GM19395 (cell line): ENCODE data around the gene YIPF5.

ENCODE experiments used
- ATAC-seq: cut with Tn5 transposase; IDR thresholded peaks from one replicate; pipeline ENCODE4 v1.9.1; 2021; ENCODE audit warnings: mild to moderate bottlenecking, moderate library complexity; ENCODE audit not compliant: unreplicated experiment

Gene YIPF5

DNA sequence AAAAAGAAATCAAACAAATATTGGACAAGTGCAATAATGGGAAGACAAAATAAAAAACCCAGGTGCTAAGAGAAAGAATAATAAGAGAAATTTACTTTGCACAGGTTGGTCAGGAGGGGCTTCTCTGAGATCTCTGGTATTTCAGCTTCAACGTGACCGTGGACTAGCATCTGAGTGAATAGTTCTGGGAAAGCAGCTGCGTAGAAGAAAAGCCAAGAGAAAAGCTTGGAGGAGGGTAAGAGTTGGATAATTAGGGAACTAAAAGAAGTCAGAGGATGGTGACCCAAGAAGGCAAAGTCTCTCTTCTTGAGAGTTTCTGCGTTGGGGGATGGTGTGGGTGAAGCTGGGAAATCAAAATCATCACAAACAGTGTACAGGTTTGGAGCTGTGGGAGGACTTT lies 41.6 kb downstream of the YIPF5 start:
- no peak for ATAC-seq

DNA sequence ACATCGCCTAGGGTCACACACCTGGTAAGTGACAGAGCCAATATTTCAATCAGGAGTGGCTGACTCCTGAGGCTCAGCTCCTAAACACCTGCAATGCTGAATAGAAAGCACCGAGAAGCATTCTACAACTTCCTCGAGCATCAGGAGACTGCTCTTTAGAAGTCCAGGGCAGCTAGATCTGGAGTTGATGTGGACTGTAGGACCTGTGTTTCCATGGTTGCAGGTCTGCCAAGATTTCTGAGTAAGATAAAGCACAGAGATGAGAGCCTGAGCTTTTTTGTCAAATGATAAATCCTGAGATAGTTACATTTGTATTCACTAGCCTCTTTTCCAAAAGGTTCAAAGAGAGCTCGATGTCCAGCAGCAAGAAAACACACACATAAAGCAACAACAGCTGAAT lies 43.8 kb downstream of the YIPF5 start:
- no peak for ATAC-seq

DNA sequence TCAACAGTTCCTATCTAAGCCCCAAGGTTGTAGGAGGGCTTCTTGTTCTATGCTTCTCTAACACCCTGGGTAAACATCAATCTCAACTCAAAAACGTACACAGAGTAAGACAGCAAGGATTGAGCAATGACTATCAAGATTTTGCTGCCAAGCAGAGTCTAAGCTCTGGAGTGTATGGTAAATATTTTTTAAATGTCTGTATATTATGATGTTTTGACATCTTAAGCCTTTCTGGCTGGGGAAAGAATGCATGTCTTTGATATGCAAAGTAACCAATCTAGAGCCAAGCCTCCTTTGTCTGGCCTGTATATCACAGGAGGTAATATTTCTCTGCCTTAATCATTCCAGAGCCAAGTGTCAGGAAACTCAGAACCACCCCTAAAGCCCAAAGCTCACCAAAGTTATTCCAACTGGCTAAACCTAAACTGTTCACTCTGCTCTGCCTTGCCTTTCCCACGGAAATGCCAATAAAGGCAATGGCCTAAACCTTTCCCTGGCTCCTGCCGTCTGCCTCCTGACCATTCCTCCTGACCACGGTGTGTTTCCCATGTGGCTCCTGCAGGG lies 45.2 kb downstream of the YIPF5 start:
- no peak for ATAC-seq

DNA sequence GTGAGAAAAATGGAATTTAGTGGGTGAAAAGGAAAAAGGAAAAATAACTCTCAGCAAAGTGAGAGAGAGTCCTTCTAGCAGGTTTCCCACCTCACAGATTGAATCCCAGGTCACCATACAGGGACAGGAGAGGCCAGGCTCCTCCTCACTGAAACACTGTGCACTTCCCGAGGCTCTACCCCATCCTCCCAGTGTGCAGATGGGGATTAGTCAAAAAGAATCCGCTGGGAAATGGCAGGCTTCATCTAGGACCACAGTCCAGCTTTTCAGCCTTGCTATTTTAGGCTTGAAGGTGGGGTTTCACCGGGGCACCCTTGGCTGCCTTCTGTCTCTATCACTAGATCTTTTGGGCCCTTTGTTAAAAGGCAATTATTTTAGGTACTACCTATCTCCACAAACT lies 47.8 kb downstream of the YIPF5 start:
- no peak for ATAC-seq

DNA sequence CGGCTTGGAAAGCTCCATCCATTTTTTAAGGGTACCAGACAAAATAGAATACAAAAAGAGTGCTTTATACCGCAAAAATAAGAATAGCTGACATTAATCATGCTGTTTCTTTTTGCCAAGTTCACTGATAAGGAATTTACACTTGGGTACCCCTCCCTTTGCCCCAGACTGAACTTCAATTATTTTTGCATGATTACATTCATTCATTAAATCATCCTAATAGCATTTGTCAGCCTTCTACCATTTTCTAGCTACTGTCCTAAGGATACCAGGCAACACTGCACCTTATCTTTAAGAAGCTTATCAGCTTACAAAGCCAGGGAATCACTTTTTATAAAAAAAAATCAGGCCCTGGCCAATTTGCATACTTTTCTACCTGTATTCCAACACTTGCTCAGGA lies 48.4 kb downstream of the YIPF5 start:
- no peak for ATAC-seq

DNA sequence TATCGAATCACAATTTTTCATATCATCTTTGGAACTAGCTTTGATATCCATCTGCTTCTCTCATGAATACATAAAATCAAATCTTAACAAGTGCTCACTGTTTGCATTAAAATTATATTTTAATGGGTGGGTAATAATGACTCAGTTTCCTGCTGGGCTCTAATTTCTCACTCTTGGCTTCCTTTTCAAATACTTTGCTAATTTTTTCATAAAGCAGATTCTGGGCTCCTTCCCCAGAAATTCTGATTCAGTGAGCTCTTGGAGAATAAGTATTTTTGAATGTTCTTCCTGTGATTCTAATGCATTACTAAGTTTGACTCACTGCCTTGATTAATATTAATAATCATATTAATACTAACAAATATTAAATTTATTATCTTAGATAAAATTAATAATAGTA lies 48.9 kb downstream of the YIPF5 start:
- no peak for ATAC-seq

DNA sequence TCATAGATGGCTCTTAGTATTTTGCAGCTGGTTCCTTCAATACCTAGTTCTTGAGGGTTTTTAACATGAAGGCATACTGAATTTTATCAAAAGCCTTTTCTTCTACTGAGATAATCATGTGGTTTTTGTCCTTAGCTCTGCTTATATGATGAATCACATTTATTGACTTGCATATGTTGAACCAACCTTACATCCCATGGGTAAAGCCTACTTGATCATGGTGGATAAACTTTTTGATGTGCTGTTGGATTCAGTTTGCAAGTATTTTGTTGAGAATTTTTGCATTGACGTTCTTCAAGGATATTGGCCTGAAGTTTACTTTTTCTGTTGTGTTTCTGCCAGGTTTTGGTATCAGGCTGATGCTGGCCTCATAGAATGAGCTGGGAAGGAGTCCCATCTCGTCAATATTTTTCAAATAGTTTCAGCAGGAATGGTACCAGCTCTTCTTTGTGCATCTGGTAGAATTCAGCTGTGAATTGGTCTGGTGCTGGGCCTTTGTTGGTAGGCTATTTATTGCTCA lies 49.7 kb downstream of the YIPF5 start:
- no peak for ATAC-seq

DNA sequence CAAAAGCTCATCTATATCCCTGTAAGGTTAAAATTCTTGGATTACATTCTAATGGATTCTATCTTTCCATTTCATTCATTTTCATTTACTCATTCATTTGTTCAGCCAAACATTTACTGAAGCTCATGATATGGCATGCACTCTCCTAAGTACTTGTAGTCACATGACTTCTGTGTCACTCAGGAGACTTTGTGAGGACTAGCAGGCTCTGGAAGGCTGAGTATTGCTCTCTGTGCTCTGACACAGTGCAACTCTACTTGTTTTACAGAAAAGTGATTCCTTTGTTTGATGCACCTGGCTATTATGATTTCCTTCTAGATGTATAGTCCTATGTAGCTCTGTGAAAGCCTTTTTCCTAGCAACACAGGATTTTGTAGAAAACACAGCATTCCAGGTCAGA lies 53.0 kb downstream of the YIPF5 start:
- no peak for ATAC-seq

DNA sequence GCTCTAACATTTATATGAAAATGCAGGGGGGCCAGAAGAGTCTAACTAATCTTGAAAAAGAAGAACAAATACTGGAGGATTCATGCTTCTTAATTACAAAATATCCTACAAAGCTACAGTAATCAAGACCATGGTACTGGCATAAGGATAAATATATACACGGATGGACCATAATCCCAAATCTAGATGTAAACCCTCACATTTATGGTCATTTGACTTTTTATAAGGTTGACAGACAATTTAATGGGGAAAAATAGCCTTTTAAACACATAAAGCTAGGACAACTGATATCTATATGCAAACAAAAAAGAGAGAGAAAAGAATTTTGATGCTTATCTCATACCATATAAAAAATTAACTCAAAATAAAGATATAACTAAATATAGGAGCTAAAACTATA lies 55.9 kb downstream of the YIPF5 start:
- ATAC-seq: no peak
